RWPE1 (cell line): ENCODE results near the gene NACC2.

ENCODE experiments used
- CTCF ChIA-PET: fragments of 350-600 bp; sonication (Branson Sonifier 250); formaldehyde crosslinking; extraction: SDS; loops from one replicate; lab custom pipeline; 2021; lab: Yijun Ruan, JAX
- POLR2A ChIA-PET: fragments of 400-600 bp; formaldehyde crosslinking; extraction: SDS; loops from one replicate; lab custom pipeline; 2020; ENCODE audit warnings: antibody characterized with exemption; ENCODE audit not compliant: low non-redundant PET; lab: Yijun Ruan, JAX
- DNase-seq: peaks from one replicate; pipeline ENCODE4 v3.0.0; 2012; ENCODE audit warnings: low spot score
- H3K27ac ChIP-seq: fragments of 450-650 bp; 2 replicates; pipeline ENCODE4 v1.5.1; 2017
- CTCF ChIP-seq: fragments of 450-650 bp; conservative IDR thresholded peaks from 2 replicates; pipeline ENCODE4 v1.5.1; 2017; ENCODE audit warnings: low read depth, mild to moderate bottlenecking

Gene NACC2

DNA sequence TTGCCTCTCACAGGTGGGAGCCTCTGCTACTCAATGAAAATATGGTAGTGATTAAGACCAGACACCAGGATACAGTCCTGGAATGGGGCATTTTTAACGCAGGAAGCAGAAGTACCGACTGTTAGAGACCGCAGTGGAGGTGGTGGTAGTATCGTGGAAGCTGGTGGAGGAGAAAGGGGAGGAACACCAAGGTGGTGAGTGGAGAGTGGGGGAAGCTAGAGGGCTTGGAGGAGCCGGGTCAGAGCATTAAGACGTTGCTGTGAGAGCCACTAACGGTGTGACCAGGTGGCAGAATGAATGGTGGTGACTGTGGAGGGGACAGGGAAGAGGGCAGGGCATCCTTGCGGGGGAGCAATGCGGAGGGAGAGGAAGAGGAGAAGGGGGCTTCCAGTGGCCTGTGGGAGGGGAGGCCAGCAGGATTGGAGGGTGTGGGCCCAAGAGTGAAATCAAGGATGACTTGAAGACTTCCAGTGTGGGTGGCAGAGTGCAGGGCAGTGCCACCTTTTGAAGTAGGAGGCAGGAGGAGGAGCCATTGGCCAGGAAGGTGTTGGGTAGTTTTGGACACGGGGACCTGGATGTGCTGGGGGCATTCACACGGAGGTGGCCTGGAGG lies 132.3 kb downstream of the NACC2 start:
- POLR2A ChIA-PET, result no interaction called here
- CTCF ChIA-PET, result interaction anchor here (0.5 to 1.0 kb wide), 2 partner anchors 97 to 120 kb away, joined by 3 read pairs; no protein-coding TSS in a partner anchor
- TF ChIP-seq CTCF, result no peak
- DNase-seq, result no peak
- H3K27ac ChIP-seq, result no peak overlapping the region

DNA sequence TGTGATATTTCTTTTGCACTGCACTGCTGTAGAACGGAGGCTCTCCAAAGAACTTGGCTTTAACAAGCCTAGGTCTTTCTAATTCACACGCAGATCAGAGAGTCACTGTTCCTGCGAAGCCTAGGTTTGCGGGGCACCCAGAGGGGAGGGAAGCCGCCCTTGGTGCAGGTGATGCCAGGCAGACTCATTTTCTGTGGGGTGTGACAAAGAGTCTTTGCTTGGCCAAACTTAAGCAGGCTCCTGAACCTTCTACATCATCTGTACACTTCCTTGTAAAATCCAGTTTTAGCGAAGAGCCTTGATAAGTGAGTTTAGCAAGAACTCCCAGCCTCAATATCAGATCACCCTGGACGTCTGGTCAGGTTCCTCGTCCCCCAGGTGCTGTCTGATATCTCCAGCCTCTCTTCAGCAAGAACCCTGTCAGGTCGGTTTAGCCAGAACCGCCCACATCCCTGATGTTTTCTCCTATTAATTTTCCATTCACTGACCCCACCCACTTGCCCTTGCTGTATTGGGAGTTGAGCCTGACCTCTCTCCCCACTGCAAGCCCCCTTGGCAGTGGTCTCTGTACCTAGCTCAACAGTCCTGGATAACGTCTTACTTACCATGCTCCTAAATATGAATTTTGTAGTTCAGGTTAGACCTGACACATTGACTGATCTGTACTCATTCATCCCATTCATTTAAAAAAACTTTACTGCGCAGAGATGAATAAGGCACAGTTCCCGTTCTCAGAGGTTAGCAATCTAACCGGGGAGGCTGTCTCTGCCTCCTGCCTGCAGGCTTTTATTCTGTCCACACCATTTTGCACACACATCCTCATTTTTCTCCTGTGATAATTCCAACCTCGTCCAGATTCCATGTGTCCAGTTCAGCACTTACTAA lies 133.0 kb downstream of the NACC2 start:
- no peak overlapping the region for H3K27ac ChIP-seq
- no peak for TF ChIP-seq CTCF
- no peak for DNase-seq
- POLR2A ChIA-PET, result interaction anchor here (0.6 kb wide), 1 partner anchor 72 kb away, joined by 3 read pairs; no protein-coding TSS in a partner anchor
- CTCF ChIA-PET, result interaction anchor here (0.6 to 0.7 kb wide), 2 partner anchors 75 to 160 kb away, joined by 3 to 4 read pairs; no protein-coding TSS in a partner anchor

GRCh38 chr9:135961277-135961715 lies 133.8 kb downstream of the NACC2 start, which contains the start of gene UBAC1:
Gene UBAC1 (minus strand): TSS chr9:135961373. CDS start chr9:135961162, 211 bp downstream.
- no peak; the same call in 1 of the 2 replicates for TF ChIP-seq CTCF
- H3K27ac ChIP-seq, result peak within 1 kb of the TSS; percentile 90
- ChIA-PET POLR2A (interaction anchor here (0.6 kb wide), 1 partner anchor 71 kb away, joined by 3 read pairs; no protein-coding TSS in a partner anchor), CTCF (interaction anchor here (0.5 to 1.0 kb wide), 4 partner anchors 75 to 161 kb away, joined by 3 to 4 read pairs (median 4); no protein-coding TSS in a partner anchor)
- peak; percentile 99 for DNase-seq

DNA sequence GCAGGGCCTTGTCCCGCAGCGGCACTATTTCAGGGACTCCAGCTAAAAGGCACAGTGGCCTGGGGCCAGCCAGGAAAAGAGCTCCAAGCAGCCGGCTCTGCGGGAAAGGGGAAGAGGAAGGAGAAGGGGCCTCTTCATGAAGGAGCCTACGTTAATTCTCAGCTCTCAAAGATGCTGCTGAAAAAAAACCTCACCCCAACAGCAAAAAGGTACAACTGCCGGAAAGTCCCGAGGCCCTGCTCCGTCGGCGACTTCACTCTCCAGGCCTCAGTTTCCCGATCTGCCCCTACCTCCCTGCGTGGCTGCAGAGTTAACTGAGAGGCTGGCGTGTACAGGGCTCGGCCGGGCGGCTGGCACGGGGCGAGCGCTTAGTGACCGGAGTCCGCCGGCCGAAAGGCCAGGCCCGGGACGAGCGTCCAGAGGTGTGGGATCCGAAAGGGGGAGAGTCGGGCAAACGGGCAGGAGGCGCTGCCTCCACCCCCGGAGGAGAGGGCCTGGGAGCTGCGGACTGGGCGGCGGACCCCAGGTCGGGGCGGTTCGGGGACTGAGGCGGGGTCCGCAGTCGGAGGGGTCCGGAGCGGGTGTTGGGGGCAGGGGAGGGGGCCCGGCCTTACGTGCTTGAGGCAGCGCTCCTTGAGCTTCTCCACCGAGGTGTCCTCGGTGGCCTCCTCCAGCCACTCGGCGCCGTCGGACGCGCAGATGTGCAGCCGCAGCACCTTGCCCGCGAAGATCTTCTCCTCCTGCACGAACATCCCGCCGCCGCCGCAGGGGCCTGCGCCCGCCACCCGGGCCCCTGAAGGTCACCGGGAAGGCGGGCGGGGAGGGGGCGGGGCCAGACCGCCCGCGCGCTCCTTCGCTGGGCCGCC lies 134.4 kb downstream of the NACC2 start:
- H3K27ac ChIP-seq, result peak overlapping the region; percentile 90
- CTCF ChIA-PET, result interaction anchor here (0.5 to 1.1 kb wide), 6 partner anchors 9 to 1169 kb away, joined by 3 to 4 read pairs (median 3); no protein-coding TSS in a partner anchor
- peak; percentile 65 for DNase-seq
- TF ChIP-seq CTCF, result no peak
- POLR2A ChIA-PET, result interaction anchor here (0.5 kb wide), 1 partner anchor 8 kb away, joined by 3 read pairs; no protein-coding TSS in a partner anchor

GRCh38 chr9:135959814-135960213 lies 135.3 kb downstream of the NACC2 start:
- DNase-seq, result no peak
- H3K27ac ChIP-seq, result peak overlapping the region; percentile 90
- ChIA-PET CTCF (interaction anchor here (0.5 to 1.7 kb wide), 7 partner anchors 8 to 1168 kb away, joined by 3 to 8 read pairs (median 3); no protein-coding TSS in a partner anchor), POLR2A (no interaction called here)
- no peak for TF ChIP-seq CTCF
